ENCODE data around the gene AP1S2. TPM values are rescaled to one million over a fixed set of nuclear protein-coding genes. Genes with fewer than 3 reads are reported as not detected.

The AP1S2 gene
- total and polyA plus RNA-seq, 10 of the 15 experiments (the other 5 are each of a cell fraction or from before 2014, with no cell fraction given): 25.6 to 105 (median 50.7) TPM

DNA sequence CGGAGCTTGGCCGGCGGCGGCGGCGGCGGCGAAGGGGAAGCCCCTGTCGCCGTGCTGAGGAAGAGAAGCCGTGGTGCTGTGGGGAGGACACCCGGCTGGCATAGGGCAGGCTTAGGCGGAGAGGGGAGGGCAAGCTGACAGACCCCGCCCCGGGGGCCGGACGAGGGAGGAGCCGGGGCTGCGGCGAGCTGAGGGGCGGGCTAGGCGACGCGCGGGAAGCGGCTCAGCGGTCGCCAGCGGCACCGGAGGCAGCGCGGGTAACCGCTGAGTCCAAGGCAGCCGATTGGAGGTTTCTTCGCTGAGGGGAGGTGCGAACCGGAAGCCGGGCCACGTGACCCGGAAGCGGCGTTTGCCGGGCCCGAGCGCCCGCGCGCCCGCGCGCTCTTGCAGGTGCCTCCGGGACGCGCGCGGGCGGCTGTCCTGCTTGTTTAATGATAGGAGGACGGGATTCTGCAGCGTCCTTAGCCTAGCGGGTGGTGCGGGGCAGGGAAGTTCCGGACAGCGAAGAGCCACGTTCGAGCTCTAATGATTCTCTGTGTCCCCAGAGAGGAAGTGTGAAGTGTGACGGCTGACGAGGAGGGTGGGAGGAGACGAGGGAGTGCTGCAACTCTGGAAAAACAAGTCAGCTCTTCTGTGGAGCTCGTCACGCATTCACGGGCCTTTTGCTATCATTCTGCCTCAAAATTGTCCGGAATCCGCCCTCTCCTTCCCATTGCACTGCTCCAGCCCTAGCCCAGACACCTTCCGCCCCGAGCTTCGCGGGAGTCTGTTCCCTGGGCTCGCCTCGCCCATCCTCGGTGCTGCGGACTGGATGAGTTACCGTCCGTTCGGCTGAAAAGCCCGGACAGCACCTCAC lies at the start of gene AP1S2 (continued):
- TF ChIP-seq, protein P1, sequence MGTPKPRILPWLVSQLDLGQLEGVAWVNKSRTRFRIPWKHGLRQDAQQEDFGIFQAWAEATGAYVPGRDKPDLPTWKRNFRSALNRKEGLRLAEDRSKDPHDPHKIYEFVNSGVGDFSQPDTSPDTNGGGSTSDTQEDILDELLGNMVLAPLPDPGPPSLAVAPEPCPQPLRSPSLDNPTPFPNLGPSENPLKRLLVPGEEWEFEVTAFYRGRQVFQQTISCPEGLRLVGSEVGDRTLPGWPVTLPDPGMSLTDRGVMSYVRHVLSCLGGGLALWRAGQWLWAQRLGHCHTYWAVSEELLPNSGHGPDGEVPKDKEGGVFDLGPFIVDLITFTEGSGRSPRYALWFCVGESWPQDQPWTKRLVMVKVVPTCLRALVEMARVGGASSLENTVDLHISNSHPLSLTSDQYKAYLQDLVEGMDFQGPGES (IDR thresholded peaks at IDR 0.05): no peak
- TF ChIP-seq, protein P2, sequence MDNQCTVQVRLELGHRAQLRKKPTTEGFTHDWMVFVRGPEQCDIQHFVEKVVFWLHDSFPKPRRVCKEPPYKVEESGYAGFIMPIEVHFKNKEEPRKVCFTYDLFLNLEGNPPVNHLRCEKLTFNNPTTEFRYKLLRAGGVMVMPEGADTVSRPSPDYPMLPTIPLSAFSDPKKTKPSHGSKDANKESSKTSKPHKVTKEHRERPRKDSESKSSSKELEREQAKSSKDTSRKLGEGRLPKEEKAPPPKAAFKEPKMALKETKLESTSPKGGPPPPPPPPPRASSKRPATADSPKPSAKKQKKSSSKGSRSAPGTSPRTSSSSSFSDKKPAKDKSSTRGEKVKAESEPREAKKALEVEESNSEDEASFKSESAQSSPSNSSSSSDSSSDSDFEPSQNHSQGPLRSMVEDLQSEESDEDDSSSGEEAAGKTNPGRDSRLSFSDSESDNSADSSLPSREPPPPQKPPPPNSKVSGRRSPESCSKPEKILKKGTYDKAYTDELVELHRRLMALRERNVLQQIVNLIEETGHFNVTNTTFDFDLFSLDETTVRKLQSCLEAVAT (IDR thresholded peaks at IDR 0.05): no peak
- TF ChIP-seq MXI1 (IDR thresholded peaks at IDR 0.05; ENCODE audit: low read depth, low read length) (peak; percentile 33; the same call in 1 of the 2 replicates), PAX8 (IDR thresholded peaks at IDR 0.05) (no peak), IKZF2 (IDR thresholded peaks at IDR 0.05) (peak; percentile 27 to 36; a peak in 2 of 4 replicates), JUND (IDR thresholded peaks at IDR 0.05; ENCODE audit: low read depth, low read length) (no peak), PML (IDR thresholded peaks at IDR 0.05; ENCODE audit: low read length) (peak; percentile 64; the same call in 1 of the 2 replicates), ZNF384 (IDR thresholded peaks at IDR 0.05; ENCODE audit: borderline replicate concordance, low read depth, low read length) (no peak), CREB1 (IDR thresholded peaks at IDR 0.05; ENCODE audit: low read depth) (peak; percentile 76), HDGF (IDR thresholded peaks at IDR 0.05) (0 out of 2 replicates have a peak, but pooled peaks have one; percentile 43)
- TF ChIP-seq, protein P3, sequence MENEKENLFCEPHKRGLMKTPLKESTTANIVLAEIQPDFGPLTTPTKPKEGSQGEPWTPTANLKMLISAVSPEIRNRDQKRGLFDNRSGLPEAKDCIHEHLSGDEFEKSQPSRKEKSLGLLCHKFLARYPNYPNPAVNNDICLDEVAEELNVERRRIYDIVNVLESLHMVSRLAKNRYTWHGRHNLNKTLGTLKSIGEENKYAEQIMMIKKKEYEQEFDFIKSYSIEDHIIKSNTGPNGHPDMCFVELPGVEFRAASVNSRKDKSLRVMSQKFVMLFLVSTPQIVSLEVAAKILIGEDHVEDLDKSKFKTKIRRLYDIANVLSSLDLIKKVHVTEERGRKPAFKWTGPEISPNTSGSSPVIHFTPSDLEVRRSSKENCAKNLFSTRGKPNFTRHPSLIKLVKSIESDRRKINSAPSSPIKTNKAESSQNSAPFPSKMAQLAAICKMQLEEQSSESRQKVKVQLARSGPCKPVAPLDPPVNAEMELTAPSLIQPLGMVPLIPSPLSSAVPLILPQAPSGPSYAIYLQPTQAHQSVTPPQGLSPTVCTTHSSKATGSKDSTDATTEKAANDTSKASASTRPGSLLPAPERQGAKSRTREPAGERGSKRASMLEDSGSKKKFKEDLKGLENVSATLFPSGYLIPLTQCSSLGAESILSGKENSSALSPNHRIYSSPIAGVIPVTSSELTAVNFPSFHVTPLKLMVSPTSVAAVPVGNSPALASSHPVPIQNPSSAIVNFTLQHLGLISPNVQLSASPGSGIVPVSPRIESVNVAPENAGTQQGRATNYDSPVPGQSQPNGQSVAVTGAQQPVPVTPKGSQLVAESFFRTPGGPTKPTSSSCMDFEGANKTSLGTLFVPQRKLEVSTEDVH (IDR thresholded peaks at IDR 0.05; ENCODE audit: low read depth, partially characterized antibody): no peak

Measured in GM12878 (cell line).